Activated T-cell treated with anti-CD3 and anti-CD28 coated beads, Interleukin-2, amount 50 U/mL, for 24 hours (primary cell): ENCODE data around the gene COMP.
"Not testable (repeated sequence)": the region's sequence is repeated elsewhere in the genome, so short reads cannot be mapped to it uniquely, and the experiment has no call there.

Experiments
- DNase-seq: peaks from one replicate; pipeline ENCODE4 v3.0.0-alpha.2; 2020
- H3K27ac Mint-ChIP-seq: 2 replicates; pipeline ENCODE4 v1.8.0; 2020; ENCODE audit warnings: mild to moderate bottlenecking, mixed read lengths
- H3K27me3 Mint-ChIP-seq: 2 replicates; pipeline ENCODE4 v1.8.0; 2020; ENCODE audit warnings: mixed read lengths
- H3K36me3 Mint-ChIP-seq: 2 replicates; pipeline ENCODE4 v1.8.0; 2020; ENCODE audit warnings: low read depth, mixed read lengths
- H3K4me1 Mint-ChIP-seq: 2 replicates; pipeline ENCODE4 v1.8.0; 2020; ENCODE audit warnings: low read depth, mixed read lengths
- H3K4me3 Mint-ChIP-seq: 2 replicates; pipeline ENCODE4 v1.8.0; 2020; ENCODE audit warnings: mild to moderate bottlenecking, moderate library complexity, mixed read lengths
- H3K9me3 Mint-ChIP-seq: 2 replicates; pipeline ENCODE4 v1.8.0; 2020; ENCODE audit warnings: mixed read lengths

The COMP gene

GRCh38 chr19:18742838-18743783 is 48.0 kb downstream of the COMP start:
- Mint-ChIP-seq H3K4me3 (no peak overlapping the region), H3K4me1 (no peaks in the 10 kb centered on the region), H3K27ac (no peak overlapping the region), H3K27me3 (no peaks in the 10 kb centered on the region), H3K9me3 (no peaks in the 10 kb centered on the region), H3K36me3 (no peaks in the 10 kb centered on the region)
- no peak for DNase-seq

DNA sequence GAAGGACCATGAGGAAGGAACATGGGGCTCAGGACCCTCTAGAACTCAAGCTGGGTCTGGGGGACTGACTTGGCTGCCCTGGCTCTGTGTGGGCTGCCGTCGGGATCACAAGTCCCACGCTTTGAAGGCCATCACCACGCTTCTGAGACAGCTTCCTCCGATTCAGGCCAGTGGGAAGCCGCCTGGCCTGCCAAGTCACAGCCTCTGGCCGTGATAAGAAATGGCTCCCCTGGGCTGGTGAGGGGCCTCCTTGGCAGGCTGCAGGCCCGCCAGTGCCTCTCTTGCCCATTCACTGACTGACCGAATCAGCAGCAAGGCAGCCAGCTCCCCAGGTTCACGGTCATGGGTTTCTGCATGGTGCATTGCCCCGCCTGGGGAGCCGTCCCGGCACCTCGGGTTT is 48.8 kb downstream of the COMP start:
- no peak overlapping the region for H3K4me3 Mint-ChIP-seq
- no peaks in the 10 kb centered on the region for H3K27me3 Mint-ChIP-seq
- no peaks in the 10 kb centered on the region for H3K36me3 Mint-ChIP-seq
- H3K9me3 Mint-ChIP-seq = no peaks in the 10 kb centered on the region
- H3K27ac Mint-ChIP-seq = no peak overlapping the region
- DNase-seq = no peak
- H3K4me1 Mint-ChIP-seq = no peaks in the 10 kb centered on the region

DNA sequence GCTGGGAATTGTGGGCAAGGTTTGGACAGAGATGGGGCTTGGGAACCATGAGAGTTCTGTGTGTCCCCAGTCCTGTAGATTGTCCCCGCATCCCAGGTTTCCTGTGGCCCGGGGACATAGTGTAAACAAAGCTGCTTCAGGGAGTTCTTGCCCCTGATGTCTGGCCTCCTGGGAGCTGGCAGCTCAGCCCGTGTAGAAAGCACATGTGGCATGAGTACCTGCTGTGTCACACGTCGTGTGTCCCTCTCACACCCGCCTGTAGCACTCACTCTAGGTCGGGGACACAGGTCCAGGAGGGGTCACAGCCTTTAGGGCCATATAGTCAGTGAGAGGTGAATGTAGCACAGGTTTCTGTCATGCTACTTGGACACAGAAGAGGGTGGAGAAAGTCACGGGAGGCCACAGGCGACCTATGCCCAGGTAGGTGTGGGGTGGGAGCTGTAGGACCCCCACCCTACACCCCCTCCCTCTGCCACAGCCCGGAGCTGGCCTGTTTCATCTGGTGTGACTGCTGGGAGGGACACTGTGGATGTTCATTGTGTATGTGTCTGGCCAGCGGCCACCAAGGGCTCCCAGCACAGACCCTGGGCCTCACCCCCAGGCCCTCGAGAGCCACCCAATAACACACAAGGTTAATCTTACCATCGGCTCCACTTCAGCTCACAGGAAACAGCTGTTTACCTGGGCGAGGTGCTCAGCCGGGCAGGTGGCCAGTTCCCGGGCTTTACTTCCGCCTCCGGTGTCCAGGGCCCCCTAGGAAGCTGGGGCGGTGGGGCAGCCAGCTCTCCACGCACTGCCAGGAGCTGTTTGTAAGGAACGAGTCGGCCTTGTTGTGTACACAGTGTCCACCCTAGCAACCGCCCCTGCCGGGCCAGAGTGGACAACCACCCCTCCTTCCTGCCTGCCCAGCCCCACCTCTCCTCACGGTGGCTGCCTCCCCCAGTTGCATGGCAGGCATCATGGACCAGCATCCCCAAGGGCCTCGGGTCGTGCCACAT is 49.7 kb downstream of the COMP start:
- no peak overlapping the region for H3K4me3 Mint-ChIP-seq
- no peaks in the 10 kb centered on the region for H3K27me3 Mint-ChIP-seq
- no peak for DNase-seq
- no peaks in the 10 kb centered on the region for H3K36me3 Mint-ChIP-seq
- no peak overlapping the region for H3K27ac Mint-ChIP-seq
- H3K9me3 Mint-ChIP-seq = no peaks in the 10 kb centered on the region
- H3K4me1 Mint-ChIP-seq = no peaks in the 10 kb centered on the region

DNA sequence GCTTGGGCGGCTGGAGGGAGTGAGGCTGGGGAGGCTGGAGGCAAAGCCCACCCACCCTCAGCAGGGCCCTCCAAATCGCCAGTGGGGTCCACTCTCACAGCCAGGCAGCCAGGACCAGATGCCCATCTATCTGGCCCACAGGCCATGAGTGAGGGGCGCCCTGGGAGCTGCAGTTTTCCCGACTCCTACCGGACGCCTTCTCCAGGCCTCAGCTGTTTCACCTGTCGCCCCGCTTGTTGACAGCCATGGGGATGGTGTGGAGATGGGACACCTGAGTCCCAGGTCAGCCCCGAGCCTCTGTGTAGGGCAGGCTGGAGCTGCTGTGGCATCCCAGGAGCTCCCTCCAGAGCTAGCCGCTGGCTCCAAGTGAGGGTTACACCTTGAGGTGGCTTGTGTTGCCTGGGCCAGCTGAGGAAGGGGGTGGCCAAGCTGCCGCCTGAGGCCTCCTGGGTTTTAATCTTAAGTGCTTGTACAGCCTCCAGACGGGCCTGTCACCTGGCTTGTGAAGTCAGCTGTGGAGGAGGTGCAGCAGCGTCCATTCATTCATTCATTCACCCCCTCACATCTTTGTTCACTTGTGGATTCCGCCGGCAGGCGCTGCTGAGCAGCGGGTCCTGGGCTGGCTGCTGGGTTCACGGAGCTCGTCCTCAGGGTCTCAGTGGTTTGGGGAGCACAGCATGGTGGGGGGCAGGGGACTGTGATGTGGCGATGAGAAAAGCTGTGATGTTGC is 52.0 kb downstream of the COMP start:
- Mint-ChIP-seq H3K27me3 (no peaks in the 10 kb centered on the region), H3K4me3 (no peak overlapping the region), H3K4me1 (no peaks in the 10 kb centered on the region), H3K36me3 (no peaks in the 10 kb centered on the region), H3K9me3 (no peaks in the 10 kb centered on the region), H3K27ac (no peak overlapping the region)
- no peak for DNase-seq

GRCh38 chr19:18737954-18738351 is 53.2 kb downstream of the COMP start:
- no peaks in the 10 kb centered on the region for H3K27me3 Mint-ChIP-seq
- no peaks in the 10 kb centered on the region for H3K4me1 Mint-ChIP-seq
- no peaks in the 10 kb centered on the region for H3K36me3 Mint-ChIP-seq
- no peak for DNase-seq
- no peaks in the 10 kb centered on the region for H3K9me3 Mint-ChIP-seq
- no peak overlapping the region for H3K27ac Mint-ChIP-seq
- no peak overlapping the region for H3K4me3 Mint-ChIP-seq

DNA sequence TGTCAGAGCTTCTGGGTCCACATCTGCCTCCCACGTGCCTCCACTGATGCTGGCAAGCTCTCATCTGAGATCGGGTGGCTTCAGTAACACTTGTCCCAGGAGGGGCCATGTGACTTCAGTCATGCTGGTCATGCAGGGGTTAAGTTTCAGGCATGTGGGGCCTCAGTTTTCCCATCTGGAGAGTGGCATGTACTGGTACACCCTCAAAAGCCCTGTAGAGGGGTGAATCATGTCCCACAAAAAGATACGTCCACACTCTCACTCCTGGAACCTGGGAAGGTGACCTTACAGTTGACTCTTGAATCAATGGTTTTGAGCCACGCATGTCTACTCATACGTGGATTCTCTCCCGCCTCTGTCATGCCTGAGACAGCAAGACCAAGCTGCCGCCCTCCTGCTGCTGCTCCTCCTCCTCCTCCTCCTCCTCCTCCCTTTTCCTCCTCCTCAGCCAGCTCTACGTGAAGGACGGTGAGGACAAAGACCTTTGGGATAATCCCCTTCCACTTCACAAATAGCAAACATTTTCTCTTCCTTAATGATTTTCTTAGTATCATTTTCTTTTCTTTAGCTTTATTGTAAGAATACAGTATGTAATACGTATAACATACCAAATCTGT is 53.7 kb downstream of the COMP start:
- no peaks in the 10 kb centered on the region for H3K9me3 Mint-ChIP-seq
- DNase-seq = no peak
- H3K27me3 Mint-ChIP-seq = no peaks in the 10 kb centered on the region
- H3K4me3 Mint-ChIP-seq = no peak overlapping the region
- no peak overlapping the region for H3K27ac Mint-ChIP-seq
- H3K4me1 Mint-ChIP-seq = no peaks in the 10 kb centered on the region
- H3K36me3 Mint-ChIP-seq = no peaks in the 10 kb centered on the region

GRCh38 chr19:18736415-18737336 is 54.4 kb downstream of the COMP start:
- no peak overlapping the region for H3K27ac Mint-ChIP-seq

DNA sequence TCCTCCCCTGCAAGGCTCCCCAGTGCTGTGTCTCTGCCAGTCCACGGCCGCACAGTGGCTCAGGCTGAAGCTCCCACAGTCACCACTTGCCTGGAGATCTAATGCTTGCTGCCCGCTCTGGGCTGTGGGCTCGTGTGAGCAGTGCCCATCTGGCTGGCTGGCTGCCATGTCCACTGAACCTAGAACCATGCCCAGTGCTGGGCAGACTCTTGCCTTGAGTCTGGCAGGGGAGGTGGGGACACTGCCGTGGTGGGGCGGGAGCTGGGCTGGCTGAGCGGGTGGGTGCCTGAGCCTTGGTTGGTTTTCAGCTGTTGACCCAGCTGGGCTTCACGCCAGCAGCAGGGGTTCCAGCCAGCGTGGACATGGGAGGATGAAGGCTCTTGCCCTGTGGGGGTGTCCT is 55.4 kb downstream of the COMP start:
- Mint-ChIP-seq H3K4me3 (no peak overlapping the region), H3K9me3 (no peaks in the 10 kb centered on the region), H3K4me1 (peaks cover 3% of the 10 kb centered on the region), H3K36me3 (no peaks in the 10 kb centered on the region), H3K27me3 (no peaks in the 10 kb centered on the region), H3K27ac (no peak overlapping the region)
- DNase-seq = no peak

More at GRCh38 chr19:18736415-18737336, 54.4 kb downstream of the COMP start:
- Mint-ChIP-seq H3K4me3 (no peak overlapping the region), H3K36me3 (no peaks in the 10 kb centered on the region), H3K9me3 (no peaks in the 10 kb centered on the region), H3K27me3 (no peaks in the 10 kb centered on the region), H3K4me1 (no peaks in the 10 kb centered on the region)
- no peak for DNase-seq

GRCh38 chr19:18735324-18735723 is 55.8 kb downstream of the COMP start:
- H3K4me1 Mint-ChIP-seq = peaks cover 3% of the 10 kb centered on the region
- no peaks in the 10 kb centered on the region for H3K27me3 Mint-ChIP-seq
- H3K27ac Mint-ChIP-seq = no peak overlapping the region
- DNase-seq = no peak
- no peaks in the 10 kb centered on the region for H3K9me3 Mint-ChIP-seq
- no peak overlapping the region for H3K4me3 Mint-ChIP-seq
- H3K36me3 Mint-ChIP-seq = no peaks in the 10 kb centered on the region

- not testable (repeated sequence) for H3K4me1 Mint-ChIP-seq, H3K36me3 Mint-ChIP-seq, H3K4me3 Mint-ChIP-seq, H3K27ac Mint-ChIP-seq, H3K27me3 Mint-ChIP-seq, H3K9me3 Mint-ChIP-seq, DNase-seq
These were observed 57.3 kb downstream of the COMP start for GRCh38 chr19:18733762-18734332.

DNA sequence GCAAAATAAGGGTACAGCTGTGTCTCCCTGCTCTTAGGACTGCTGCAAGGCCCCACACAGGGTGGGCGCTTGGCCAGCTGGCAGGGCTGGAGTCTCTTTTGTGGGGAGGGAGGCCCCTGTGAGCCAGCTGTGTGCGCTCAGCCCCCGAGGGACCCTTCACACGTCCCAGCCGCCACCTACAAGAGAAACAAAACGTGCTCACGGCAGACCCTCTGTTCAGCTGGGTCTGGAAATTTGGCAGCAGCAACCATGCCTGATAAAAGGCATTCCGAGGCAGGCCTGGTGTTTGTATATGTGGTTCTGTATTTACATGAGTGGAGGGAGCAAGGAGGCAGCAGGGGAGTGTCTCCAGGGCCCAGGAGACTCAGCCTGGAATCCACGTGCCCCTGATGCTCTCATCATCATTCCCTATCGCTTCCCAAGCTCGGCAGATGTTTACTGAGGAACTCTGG is 57.9 kb downstream of the COMP start:
- Mint-ChIP-seq H3K27ac (no peak overlapping the region), H3K27me3 (no peaks in the 10 kb centered on the region), H3K4me1 (peaks cover 3% of the 10 kb centered on the region), H3K36me3 (no peaks in the 10 kb centered on the region), H3K4me3 (no peak overlapping the region), H3K9me3 (no peaks in the 10 kb centered on the region)
- DNase-seq = no peak
